ENCODE results near the gene OBP2A.
"Not testable (repeated sequence)": the region's sequence is repeated elsewhere in the genome, so short reads cannot be mapped to it uniquely, and the experiment has no call there.

Gene OBP2A

GRCh38 chr9:135509458-135509857 is 36.5 kb upstream of the OBP2A start:
- DNase-seq (ENCODE audit: low read depth in 3 of 3), result no peak

DNA sequence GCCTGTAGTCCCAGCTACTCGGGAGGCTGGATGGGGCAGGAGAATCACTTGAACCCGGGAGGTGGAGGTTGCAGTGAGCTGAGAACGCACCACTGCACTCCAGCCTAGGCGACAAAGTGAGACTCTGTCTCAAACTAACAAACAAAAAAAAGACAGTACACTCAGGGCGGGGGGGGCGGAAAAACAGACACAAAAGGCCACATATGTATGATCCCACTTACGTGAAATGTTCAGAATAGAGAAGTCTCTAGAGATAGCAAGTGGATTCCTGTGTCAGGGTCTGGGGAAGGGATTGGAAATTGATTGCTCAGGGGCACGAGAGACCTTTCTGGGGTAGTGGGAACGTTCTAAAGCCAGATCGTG is 33.7 kb upstream of the OBP2A start:
- no peak for DNase-seq (ENCODE audit: low read depth in 3 of 3)

GRCh38 chr9:135512904-135513303 is 33.0 kb upstream of the OBP2A start:
- no peak for DNase-seq (ENCODE audit: low read depth in 3 of 3)

DNA sequence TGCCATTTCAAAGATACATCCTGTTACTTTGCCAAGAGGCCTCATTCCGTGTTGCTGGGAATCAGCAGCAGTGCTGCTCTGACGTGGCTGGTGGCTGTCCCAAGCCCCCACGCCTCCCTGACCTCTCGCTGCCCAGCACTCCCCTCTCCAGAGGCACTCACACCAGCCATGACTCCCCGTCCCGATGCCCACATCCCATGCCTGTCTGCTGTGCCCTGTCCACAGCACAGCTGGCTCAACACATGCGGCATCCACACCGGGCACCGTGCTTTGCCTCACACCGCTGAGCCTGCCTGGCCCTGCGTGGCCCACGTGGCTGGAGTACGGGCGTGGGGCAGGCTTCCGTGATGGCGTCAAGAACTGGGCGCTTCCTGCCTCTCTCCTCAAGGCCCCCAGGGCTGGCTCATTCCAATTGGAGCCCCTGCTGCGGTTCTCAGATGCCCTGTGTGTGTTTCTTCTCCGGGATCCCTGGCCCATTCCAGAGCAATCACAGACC is 32.5 kb upstream of the OBP2A start:
- no peak for DNase-seq (ENCODE audit: low read depth in 3 of 3)

DNA sequence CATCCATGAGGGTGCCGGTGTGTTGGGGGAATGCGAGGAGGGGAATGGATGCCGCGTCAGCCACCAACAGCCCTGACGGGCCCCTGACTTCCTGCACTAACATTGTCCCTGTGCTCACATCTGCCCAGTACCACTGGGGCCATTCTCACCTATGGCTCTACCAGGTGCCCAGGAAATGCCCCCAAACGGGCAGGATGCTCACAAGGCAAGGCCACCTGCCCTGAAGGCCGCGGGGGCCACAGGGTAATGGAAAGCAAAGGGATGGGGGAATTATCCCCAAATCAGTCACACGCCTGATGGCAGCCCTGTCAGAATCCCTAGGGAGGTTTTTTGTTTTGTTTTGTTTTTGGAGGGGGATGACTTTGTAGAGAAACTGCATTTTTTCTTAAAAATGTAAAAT is 32.0 kb upstream of the OBP2A start:
- DNase-seq (ENCODE audit: low read depth in 3 of 3), result not testable (repeated sequence)

- DNase-seq (ENCODE audit: low read depth in 3 of 3), result no peak
Observed at GRCh38 chr9:135514342-135515082, 31.4 kb upstream of the OBP2A start.

DNA sequence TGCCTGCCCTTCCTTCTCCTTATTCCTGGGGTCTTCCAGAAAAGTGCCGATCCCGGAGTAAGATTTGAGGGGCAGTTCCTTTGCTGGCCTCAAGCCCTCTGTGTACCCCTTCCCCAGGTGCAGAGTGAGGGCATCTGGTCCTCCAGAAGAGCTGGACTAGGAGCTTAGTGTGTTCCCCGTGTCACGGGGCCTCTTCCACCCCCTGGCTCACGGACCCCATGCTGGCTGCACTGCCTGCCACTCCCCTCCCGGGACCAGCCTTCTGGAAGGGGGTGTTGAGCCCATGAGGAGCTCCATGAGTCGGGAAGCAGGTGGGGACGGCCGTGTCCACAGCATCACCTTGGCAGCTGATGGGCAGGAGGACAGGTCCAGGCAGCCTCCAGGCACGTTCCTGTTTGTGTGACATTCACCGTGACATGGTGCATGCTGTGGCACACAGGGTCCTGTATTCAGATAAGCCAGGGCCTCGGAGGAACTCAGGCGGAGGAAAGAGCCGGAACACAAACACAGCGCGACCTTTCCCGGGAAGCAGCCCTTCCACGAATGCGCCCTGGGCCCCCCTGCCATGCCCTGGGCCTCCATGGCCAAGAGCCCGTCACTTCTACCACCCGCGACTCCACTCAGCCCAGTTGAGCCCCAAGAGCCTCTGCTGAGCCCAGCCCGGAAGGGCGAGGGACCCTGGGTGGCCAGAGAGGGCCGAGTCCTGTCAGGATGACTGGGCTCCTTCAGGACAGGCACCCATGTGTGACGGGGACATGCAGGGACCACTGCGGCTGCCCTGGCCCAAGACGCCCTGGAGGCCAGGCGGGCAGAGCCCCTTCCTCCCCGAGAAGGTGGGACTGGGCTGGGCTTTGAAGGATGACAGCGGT is 30.6 kb upstream of the OBP2A start:
- DNase-seq (ENCODE audit: low read depth in 3 of 3), result no peak

GRCh38 chr9:135516132-135516860 is 29.6 kb upstream of the OBP2A start:
- no peak for DNase-seq (ENCODE audit: low read depth in 3 of 3)

DNA sequence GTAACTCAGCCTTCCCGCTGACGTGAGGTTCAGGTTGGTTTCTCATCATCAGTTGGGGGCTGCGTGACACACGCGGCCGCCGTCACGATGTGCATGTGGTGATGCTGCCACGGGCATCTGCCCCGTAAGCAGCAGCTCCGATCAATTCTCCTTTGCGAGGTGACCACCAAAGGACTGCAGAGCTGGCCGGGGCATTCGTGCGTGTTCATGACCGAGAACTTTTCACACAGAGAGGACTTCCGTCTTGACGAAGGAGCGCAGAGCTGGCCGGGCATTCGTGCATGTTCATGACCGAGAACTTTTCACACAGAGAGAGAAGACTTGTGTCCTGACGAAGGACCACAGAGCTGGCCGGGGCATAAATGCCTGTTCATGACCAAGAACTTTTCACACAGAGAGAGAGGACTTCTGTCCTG is 28.5 kb upstream of the OBP2A start:
- no peak for DNase-seq (ENCODE audit: low read depth in 3 of 3)

DNA sequence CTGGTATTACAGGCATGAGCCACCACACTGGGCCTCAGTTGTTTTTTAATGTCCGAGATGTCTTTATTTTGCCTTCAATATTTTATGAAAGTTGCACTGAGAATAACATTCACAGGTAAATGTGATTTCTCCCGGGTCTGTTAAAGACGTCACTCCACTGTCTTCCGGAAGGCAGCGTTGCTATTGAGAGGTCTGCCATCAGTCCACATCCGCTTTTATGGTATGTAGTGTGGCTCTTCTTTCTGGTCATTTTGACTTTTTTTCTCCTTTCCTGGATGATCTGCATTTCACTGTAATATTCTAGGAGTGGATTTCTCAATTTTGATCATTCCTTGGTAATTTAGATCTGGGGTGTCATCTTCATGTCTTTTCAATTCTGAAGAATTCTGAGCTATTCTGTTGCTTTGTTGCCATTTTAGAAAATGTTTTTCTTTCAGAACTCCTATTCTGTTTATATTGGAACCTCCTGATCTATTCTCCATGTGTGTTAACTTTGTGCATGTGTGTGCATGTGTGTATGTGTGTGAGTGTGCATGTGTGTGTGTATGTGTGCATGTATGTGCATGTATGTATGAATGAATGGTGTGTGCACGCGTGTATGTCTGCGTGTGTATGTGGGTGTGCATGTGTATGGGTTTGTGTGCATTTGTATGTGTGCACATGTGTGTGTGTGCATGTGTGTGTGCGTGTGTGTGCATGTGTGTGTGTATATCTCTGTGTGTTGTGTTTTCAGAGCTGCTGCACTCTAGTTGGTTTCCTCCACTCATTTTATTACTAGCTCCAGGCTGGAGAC is 26.6 kb upstream of the OBP2A start:
- no peak for DNase-seq (ENCODE audit: low read depth in 3 of 3)

DNA sequence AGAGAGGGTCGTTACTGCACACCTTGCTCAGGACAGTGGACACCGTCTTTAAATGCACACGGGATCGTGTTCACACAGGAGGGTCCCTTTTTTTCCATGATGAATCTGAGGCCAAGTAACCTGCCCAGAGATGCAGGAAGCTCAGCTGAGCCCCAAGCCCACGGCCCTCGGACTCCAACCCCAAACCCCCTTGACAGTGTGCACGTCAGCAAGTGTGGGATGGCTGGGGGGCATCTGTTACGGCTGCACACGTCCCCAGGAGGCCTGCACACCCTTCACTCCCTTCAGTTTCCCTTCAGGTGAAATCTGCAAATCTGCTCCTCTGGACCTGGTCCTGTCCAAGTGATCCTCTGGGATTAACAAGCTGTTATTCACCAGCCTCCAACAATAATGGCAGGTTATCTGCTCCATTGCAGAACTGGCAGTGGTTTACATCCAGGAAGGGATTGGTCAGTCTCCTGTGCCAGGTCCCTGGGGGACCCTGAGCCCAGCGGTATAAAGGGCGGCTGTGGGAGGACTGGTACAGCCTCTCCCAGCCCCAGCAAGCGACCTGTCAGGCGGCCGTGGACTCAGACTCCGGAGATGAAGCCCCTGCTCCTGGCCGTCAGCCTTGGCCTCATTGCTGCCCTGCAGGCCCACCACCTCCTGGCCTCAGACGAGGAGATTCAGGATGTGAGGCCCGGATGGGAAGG is 24.9 kb upstream of the OBP2A start, which contains the start of gene LCN1:
Gene LCN1, plus strand, starts transcription at position 525 of the 692 bp plus-strand sequence. Its CDS starts 58 bp downstream, at position 583.
- DNase-seq (ENCODE audit: low read depth in 3 of 3), result no peak

DNA sequence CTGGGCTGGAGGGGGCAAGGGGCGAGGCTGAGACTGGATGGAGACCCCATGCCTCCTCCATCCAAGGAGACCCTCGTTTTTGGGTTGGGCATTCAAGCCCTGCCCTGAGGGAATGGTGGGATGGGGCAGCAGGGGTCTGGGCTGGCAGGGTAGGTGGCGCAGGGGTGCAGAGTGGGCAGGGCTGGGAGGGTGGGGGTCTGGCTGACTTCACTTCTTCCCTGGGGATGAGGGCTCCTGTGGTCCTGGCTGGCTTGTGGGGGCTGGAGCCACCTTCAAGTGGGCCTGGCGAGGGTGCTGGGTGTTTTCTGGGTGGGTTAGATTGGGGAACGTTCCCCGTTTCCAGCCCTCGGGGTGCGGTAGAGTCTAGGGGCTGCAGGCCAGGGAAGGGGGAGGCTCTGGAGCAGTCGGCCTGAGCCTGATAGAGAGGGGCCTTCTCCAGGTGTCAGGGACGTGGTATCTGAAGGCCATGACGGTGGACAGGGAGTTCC is 24.3 kb upstream of the OBP2A start:
- no peak for DNase-seq (ENCODE audit: low read depth in 3 of 3)

DNA sequence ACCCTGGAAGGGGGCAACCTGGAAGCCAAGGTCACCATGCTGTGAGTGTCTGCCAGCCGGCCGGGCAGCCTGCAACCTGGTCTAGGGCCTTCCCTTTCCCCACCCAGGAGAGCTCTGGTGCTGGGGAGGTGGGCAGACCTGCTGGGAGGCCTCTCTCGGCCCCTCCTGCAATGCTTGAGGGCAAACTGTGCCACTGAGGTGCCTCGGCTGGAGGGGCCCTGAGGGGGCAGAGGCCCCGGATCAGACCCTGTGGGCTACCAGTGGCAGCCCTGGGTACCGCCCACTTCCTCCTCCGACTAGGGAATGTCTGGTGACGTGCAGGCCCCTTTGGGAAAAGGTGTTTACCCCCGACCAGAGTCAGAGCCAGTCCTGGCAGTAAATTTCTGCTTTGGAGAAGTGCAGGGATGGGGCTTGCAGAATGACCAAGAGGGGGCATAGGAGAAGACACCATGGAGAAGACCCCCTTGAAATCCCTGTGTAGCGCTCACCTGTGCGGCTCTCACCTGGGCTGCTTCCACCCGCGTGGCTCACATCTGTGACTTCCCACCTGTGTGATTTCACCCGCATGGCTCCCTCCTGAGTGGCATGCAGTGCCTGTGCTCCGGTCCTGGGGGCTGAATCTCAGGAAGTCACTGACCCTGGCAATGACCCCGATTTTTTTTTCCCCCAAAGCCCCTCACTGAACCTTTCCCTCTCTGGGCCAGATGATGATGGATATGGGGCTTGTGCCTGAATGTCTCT is 23.6 kb upstream of the OBP2A start:
- no peak for DNase-seq (ENCODE audit: low read depth in 3 of 3)

DNA sequence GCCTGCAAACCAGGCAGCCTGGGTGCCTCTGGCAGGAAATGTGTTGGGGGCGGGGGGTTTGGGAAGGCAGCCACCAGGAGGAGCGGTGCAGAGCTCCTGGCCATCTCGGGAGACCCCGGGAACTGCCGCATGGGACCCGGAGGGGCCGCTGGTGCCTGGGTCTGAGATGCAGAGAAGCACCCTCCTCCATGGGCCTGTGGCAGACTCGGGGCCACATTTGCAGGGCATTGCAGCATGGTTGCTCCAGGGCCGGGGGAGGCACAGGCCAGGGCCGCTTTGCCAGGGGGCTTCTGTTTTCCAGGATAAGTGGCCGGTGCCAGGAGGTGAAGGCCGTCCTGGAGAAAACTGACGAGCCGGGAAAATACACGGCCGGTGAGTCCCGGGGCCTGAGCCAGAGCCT is 23.0 kb upstream of the OBP2A start:
- no peak for DNase-seq (ENCODE audit: low read depth in 3 of 3)

DNA sequence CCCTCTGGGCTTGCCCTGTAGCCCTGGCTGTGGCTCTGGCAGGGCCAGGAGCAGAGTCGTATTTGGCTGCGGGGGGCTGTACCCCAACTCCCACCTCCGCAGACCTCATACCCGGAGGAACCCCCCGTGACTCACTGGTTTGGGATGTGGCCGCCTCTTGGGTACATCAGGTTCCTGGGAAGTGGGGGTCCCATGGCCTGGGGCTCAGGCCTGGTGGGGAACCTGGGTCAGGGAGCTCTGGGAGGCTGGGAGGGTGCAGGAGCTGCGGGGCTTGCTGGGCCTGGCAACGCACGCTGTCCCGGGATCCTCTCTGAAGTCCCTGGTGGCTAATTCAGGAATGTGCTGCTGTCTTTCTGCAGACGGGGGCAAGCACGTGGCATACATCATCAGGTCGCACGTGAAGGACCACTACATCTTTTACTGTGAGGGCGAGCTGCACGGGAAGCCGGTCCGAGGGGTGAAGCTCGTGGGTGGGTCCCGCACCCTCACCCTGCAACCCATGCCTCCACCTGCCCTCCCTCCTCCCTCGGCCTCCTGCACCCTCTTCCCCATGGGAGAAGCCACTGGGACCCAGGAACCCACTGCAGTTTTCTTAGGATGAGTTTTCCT is 22.3 kb upstream of the OBP2A start:
- DNase-seq (ENCODE audit: low read depth in 3 of 3), result no peak

- no peak for DNase-seq (ENCODE audit: low read depth in 3 of 3)
Observed at GRCh38 chr9:135524130-135524861, 21.6 kb upstream of the OBP2A start.

- no peak for DNase-seq (ENCODE audit: low read depth in 3 of 3)
Observed at GRCh38 chr9:135525241-135526088, 20.5 kb upstream of the OBP2A start.

Data from stimulated activated CD4-positive, alpha-beta T cell treated with anti-CD3 and anti-CD28 coated beads, TNF-alpha, amount 100 ng/mL, for 4 hours (primary cell).